Measurements from ENCODE around the gene NCF4. TPM values are rescaled to one million over a fixed set of nuclear protein-coding genes. Genes with fewer than 3 reads are reported as not detected.
A peak's percentile ranks its signal among the peaks of the same experiment; 100 is the strongest.

The NCF4 gene
- total RNA-seq, 1 experiment from 2014 or later = not detected

- CTCF ChIA-PET = no interaction called here
- Histone ChIP-seq H3K36me3 (ENCODE audit: control insufficient read depth, insufficient read depth, low read length) (no peaks in the 10 kb centered on the region), H3K9me3 (ENCODE audit: control insufficient read depth, insufficient read depth, low read depth, low read length) (no peaks in the 10 kb centered on the region), H3K27me3 (ENCODE audit: control insufficient read depth, insufficient read depth, low read length) (no peaks in the 10 kb centered on the region), H3K4me3 (ENCODE audit: low read depth in 2 of 2, low read length in 2 of 2) (no peak overlapping the region), H3K27ac (ENCODE audit: low read length) (no peak overlapping the region), H3K4me1 (ENCODE audit: control insufficient read depth, insufficient read depth, low read length) (no peaks in the 10 kb centered on the region)
- POLR2A ChIA-PET = no interaction called here
- DNase-seq (ENCODE audit: low read depth, low spot score) (no peak), ATAC-seq (no peak)
- TF ChIP-seq TCF7L2 (IDR thresholded peaks at IDR 0.05; ENCODE audit: low read depth, low read length) = no peak
- TF ChIP-seq, protein P1, sequence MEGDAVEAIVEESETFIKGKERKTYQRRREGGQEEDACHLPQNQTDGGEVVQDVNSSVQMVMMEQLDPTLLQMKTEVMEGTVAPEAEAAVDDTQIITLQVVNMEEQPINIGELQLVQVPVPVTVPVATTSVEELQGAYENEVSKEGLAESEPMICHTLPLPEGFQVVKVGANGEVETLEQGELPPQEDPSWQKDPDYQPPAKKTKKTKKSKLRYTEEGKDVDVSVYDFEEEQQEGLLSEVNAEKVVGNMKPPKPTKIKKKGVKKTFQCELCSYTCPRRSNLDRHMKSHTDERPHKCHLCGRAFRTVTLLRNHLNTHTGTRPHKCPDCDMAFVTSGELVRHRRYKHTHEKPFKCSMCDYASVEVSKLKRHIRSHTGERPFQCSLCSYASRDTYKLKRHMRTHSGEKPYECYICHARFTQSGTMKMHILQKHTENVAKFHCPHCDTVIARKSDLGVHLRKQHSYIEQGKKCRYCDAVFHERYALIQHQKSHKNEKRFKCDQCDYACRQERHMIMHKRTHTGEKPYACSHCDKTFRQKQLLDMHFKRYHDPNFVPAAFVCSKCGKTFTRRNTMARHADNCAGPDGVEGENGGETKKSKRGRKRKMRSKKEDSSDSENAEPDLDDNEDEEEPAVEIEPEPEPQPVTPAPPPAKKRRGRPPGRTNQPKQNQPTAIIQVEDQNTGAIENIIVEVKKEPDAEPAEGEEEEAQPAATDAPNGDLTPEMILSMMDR (IDR thresholded peaks at IDR 0.05) = peak; percentile 75
- no TSS peak for BruUV-seq (replicated peaks)
- in situ Hi-C loops (cut with HindIII; ENCODE audit: low pct_unique_long_range_greater_than_20kb, low sequenced_read_pairs) = no loop called here
- intact Hi-C loops (cut with micrococcal nuclease; ENCODE audit: unreplicated experiment) = loop anchor here (5.0 kb wide), 1 partner anchor 124 kb away; no protein-coding TSS in a partner anchor
Measured at GRCh38 chr22:36853407-36854099, 7.3 kb upstream of the NCF4 start.

- Histone ChIP-seq H3K9me3 (ENCODE audit: control insufficient read depth, insufficient read depth, low read depth, low read length) (no peaks in the 10 kb centered on the region), H3K4me3 (ENCODE audit: low read depth in 2 of 2, low read length in 2 of 2) (no peak overlapping the region), H3K27ac (ENCODE audit: low read length) (no peak overlapping the region), H3K27me3 (ENCODE audit: control insufficient read depth, insufficient read depth, low read length) (no peaks in the 10 kb centered on the region), H3K36me3 (ENCODE audit: control insufficient read depth, insufficient read depth, low read length) (no peaks in the 10 kb centered on the region), H3K4me1 (ENCODE audit: control insufficient read depth, insufficient read depth, low read length) (no peaks in the 10 kb centered on the region)
- ChIA-PET CTCF (interaction anchor here (0.6 to 1.4 kb wide), 5 partner anchors 12 to 308 kb away, joined by 3 to 4 read pairs (median 3); no protein-coding TSS in a partner anchor), POLR2A (no interaction called here)
- in situ Hi-C loops (cut with HindIII; ENCODE audit: low pct_unique_long_range_greater_than_20kb, low sequenced_read_pairs) = no loop called here
- DNase-seq (ENCODE audit: low read depth, low spot score) (no peak), ATAC-seq (no peak)
- intact Hi-C loops (cut with micrococcal nuclease; ENCODE audit: unreplicated experiment) = no loop called here
- no TSS peak for BruUV-seq (replicated peaks)
- TF ChIP-seq, protein P2, sequence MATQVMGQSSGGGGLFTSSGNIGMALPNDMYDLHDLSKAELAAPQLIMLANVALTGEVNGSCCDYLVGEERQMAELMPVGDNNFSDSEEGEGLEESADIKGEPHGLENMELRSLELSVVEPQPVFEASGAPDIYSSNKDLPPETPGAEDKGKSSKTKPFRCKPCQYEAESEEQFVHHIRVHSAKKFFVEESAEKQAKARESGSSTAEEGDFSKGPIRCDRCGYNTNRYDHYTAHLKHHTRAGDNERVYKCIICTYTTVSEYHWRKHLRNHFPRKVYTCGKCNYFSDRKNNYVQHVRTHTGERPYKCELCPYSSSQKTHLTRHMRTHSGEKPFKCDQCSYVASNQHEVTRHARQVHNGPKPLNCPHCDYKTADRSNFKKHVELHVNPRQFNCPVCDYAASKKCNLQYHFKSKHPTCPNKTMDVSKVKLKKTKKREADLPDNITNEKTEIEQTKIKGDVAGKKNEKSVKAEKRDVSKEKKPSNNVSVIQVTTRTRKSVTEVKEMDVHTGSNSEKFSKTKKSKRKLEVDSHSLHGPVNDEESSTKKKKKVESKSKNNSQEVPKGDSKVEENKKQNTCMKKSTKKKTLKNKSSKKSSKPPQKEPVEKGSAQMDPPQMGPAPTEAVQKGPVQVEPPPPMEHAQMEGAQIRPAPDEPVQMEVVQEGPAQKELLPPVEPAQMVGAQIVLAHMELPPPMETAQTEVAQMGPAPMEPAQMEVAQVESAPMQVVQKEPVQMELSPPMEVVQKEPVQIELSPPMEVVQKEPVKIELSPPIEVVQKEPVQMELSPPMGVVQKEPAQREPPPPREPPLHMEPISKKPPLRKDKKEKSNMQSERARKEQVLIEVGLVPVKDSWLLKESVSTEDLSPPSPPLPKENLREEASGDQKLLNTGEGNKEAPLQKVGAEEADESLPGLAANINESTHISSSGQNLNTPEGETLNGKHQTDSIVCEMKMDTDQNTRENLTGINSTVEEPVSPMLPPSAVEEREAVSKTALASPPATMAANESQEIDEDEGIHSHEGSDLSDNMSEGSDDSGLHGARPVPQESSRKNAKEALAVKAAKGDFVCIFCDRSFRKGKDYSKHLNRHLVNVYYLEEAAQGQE (IDR thresholded peaks at IDR 0.05; ENCODE audit: insufficient read depth in 1 of 2, low read depth in 2 of 2, low read length in 1 of 2) = no peak
- TF ChIP-seq, protein P1 (IDR thresholded peaks at IDR 0.05) = no peak
- TF ChIP-seq POLR2AphosphoS5 (IDR thresholded peaks at IDR 0.05; ENCODE audit: low read depth, low read length) (no peak), SIN3A (IDR thresholded peaks at IDR 0.05; ENCODE audit: borderline replicate concordance, insufficient read depth, low read depth, low read length) (no peak), TCF7L2 (IDR thresholded peaks at IDR 0.05; ENCODE audit: low read depth, low read length) (no peak)
Measured at GRCh38 chr22:36855478-36855877, 5.3 kb upstream of the NCF4 start.

Measured in Panc1 (cell line).